CMK (cell line): ENCODE measurements around the gene ASIC2.

ENCODE experiments used
- DNase-seq: peaks from one replicate; pipeline ENCODE4 v3.0.0-alpha.2; 2010; ENCODE audit warnings: low read depth

The ASIC2 gene

GRCh38 chr17:33113276-33113990 is 179.7 kb downstream of the ASIC2 start:
- no peak for DNase-seq

DNA sequence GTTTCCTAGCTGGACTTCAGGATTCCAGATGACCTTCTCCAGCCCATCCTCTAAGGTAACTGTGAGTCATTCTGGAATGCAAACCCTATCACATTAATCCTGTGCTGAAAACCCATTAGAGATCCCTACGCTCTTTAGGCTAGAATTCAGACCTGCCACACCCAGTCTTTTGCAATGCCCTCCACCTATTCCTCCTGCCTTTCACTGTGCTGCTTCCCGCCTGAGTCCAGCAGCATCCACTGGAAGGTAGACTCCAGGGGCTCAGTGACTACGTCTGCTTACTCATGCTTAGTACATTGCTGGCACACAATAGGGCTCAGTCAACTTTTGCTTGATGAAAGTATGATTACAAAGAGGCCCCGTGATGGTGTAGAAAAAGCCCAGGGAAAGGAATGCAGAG is 180.3 kb downstream of the ASIC2 start:
- DNase-seq = no peak

- DNase-seq = no peak
Measured at GRCh38 chr17:33109336-33110072, 183.6 kb downstream of the ASIC2 start.

DNA sequence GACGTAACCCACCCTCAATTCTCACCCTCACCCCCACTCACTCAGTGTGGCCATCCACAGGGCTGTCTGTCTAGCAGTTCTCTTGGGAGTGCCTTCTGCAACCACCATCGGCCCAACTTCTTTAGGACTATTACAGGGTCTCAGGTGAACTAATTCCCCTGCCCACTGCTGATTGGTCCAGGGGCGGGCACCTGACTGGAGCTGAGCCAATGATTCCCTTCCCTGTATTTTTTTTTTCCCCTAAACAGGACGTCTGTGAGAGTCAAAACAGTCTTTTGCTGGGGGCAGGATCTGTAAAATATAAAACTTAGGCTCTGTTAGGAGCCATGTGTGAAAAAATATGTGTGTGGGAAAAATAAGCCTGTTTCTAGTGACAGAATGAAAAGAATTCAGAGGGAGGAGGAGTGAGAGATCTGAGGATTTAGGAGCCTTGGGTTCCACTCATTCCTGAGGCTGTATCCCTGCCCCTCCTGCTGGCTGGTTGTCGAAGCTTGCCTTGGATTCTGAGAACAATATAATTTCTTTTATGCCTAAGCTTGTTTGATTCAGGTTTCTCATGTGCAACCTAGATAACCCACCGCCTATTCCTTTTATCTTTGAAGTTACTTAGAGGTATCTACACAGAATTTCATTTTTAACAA is 186.4 kb downstream of the ASIC2 start:
- no peak for DNase-seq

GRCh38 chr17:33105911-33106310 is 187.2 kb downstream of the ASIC2 start:
- no peak for DNase-seq

DNA sequence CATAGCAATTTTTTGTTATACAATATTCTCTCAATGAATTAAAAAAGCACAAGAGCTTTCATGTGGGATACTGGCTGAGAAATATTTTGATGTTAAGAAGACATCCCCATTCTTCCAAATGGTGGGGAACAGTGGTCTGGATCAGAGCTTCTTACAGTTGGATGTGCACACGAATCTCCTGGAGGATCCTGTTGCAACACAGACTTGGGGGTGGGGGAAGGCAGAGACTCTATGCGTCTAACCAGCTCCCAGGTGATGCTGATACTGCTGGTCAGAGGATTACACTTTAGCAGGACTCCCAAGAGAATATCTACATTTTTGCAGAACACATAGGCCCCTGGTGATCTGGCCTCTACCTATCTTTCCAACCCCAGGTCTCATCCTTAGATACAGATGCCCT is 193.2 kb downstream of the ASIC2 start:
- DNase-seq = no peak

DNA sequence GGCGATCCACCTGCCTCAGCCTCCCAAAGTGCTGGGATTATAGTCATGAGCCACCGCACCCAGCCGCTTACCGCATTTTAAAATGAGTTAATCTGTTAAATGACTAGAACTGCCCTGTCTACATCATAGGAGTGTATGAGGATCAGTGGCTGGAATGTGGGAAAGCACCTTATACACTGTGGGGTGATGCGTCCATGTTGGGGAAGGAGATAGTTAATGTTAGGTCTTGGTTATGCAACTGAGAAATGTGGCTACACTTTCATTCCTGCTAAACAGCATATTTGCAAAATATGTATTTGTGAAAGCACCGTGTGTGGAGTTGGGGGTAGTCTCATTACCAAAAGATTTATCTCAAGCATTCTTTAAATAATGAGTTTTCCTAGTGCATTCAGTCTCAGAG is 193.8 kb downstream of the ASIC2 start:
- no peak for DNase-seq

GRCh38 chr17:33097411-33097810 is 195.7 kb downstream of the ASIC2 start:
- no peak for DNase-seq

DNA sequence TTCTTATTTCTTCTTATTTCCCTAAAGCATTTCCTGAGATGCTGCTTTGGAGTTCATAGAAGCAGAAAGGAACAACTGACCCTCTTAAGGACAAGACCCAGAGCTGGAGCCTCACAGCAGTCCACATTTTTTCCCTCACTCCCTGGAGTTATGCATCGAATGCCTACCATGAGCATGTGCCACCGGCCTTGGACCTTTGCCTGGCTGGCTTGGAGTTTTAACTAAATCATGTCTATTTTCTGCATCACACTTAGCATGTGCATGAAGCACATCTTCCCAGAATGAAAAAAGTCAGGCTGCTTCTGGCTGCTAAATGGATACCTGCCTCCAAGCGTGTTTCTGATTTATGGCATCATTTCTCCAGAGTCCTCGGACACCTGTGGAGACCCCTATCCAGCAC is 196.9 kb downstream of the ASIC2 start:
- DNase-seq = no peak

GRCh38 chr17:33091271-33091670 is 201.8 kb downstream of the ASIC2 start:
- no peak for DNase-seq

DNA sequence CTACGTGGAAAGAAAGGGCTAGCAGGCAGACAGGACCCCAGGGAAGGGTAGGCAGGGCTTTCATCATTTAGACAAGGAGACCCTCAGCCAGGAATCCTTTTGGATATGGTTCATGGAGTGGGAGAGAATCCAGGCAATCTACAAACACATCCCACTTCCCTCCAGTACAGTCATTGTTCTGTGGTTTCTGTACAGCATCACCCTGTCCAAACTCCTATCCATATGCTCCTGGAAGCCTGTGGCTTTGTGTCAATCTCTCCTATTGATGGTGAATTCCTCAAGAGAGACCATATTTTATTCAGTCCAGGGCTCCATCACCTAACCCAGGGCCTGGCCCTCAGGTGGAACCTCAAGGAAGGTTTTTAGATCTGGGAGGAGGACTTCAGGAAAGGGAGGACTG is 202.3 kb downstream of the ASIC2 start:
- DNase-seq = no peak

GRCh38 chr17:33086878-33087277 is 206.2 kb downstream of the ASIC2 start:
- no peak for DNase-seq

GRCh38 chr17:33086041-33086440 is 207.1 kb downstream of the ASIC2 start:
- DNase-seq = no peak

DNA sequence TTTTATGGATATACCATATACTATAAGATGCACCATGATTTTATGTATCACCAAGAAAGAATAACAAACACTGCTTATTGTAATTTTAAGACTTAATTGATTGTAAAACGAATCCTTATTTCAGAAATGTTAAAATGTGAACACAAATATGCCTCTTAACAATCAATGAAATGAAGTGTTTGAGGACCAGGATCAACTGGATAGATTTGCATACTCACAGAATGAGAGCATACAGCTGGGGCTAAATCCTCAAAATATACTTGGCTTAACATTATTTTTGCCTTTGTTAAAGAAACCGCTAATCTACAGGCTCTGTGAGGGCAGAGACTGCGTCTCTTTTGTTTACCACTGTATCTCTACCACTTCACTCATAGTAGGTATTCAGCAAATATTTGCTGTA is 207.8 kb downstream of the ASIC2 start:
- no peak for DNase-seq

DNA sequence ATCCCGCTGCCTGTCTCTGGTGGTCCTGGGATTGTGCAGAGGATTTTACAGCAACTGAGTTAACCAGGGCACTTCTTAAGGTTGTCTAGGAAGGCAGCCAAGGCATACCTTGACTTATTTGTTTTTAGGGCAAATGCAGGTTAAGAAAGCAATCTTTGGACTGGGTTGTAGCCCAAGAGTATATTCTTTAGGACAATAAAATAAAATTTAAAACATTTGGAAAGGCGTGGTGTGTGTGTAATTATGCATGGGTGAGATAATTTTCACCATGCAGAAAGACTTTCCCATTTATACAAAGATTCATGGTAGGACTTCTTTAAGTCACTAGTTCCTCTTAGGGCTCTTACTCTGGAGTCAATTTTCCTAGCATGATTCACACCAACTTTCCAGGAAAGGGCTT is 208.3 kb downstream of the ASIC2 start:
- no peak for DNase-seq

DNA sequence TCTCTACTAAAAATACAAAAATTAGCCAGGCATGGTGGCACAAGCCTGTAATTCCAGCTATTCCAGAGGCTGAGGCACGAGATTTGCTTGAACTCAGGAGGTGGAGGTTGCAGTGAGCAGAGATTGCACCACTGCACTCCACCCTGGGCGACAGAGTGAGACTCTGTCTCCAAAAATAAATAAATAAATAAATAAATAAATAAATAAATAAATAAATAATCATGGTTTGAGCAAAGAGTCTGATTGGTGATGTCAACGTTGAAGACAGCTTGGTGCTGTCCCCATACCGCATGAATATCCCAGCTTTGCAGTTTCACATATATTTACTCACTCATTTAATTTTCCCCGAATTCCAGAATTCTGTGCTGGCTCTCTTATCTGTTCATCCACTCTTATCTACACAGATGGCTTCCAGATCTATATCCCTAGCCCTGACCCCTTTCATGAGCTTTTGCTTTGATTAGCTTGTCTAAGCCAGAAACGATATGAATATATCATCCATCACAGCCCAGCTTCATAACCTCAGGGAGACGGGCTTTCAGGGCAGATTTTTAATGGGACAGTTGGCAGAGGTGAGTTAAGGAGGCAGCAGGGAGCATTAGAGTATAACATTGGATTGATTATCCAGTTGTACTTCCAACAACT is 210.4 kb downstream of the ASIC2 start:
- DNase-seq = no peak

DNA sequence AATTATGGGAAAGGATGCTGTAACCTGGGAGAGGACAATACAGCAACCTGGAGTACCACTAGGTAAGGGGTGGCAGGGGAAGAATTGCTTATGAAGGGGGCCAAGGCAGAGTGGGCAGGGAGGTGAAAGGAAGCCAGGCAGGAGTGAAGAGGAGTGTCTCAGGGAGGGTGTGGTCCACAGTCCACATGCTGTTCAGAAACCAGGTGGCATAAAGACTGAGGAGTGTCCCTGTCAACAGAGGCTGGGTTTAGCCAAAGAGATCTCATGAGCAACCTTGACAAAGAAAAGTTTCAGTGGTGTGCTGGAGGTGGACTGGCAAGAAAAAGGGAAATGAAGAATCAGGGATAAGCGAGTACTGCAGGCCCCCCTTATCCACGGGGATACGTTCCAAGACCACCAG is 213.0 kb downstream of the ASIC2 start:
- DNase-seq = no peak

DNA sequence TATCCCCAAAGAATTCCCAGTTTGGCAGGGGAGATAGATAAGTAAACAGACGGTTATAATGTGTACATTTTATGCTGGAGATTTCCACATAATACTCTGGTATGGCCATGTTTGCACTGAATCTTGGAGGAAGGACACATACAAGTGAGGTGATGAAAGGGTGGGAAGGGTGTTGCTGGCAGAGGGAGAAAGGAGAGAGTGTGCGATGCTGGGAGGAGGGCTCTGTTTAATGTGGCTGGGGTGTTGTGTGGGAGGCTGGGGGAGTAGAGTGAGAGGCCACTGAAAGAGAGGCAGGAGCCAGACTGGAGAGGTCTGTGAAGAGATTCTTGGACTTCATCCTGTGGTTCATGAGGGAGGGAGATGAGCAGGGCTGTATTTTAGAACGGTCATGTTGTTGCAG is 213.9 kb downstream of the ASIC2 start:
- no peak for DNase-seq

GRCh38 chr17:33076979-33077378 is 216.1 kb downstream of the ASIC2 start:
- no peak for DNase-seq

- no peak for DNase-seq
Measured at GRCh38 chr17:33073416-33073815, 219.7 kb downstream of the ASIC2 start.

GRCh38 chr17:33072421-33073161 is 220.5 kb downstream of the ASIC2 start:
- DNase-seq = no peak

DNA sequence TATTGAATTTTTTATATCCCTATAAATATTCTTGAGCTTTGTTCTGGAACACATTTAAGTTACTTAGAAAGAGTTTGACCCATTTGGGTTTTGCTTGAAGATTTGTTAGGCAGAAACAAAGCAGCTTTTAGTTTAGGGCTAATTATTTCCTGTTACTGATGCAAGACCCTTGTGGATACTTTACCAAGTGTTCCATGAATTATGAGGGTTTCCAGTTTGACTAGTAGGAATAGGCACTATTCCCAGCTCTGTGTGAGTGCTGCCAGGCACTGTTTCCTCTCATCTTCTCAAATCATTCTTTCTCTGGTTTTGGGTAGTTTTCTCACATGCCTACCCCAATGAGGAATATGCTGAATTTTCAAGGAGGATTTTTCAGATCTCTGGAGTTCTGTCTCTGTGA is 221.4 kb downstream of the ASIC2 start:
- no peak for DNase-seq
